ENCODE results near the gene REPIN1.

REPIN1 gene

GRCh38 chr7:150373049-150373801 lies 4.6 kb downstream of the REPIN1 start:
- no peak for DNase-seq (ENCODE audit: low read depth, low spot score)
- H3K27ac ChIP-seq = no peak overlapping the region

- no peak overlapping the region for H3K27ac ChIP-seq
- no peak for DNase-seq (ENCODE audit: low read depth, low spot score)
These were observed 5.4 kb downstream of the REPIN1 start for GRCh38 chr7:150374026-150374425.

GRCh38 chr7:150374472-150374871 lies 5.8 kb downstream of the REPIN1 start:
- no peak for DNase-seq (ENCODE audit: low read depth, low spot score)
- H3K27ac ChIP-seq = no peak overlapping the region

GRCh38 chr7:150375662-150376521 lies 7.3 kb downstream of the REPIN1 start:
- no peak for DNase-seq (ENCODE audit: low read depth, low spot score)
- H3K27ac ChIP-seq = no peak overlapping the region

GRCh38 chr7:150376560-150376959 lies 7.9 kb downstream of the REPIN1 start:
- DNase-seq (ENCODE audit: low read depth, low spot score) = no peak
- H3K27ac ChIP-seq = no peak overlapping the region

GRCh38 chr7:150377196-150377595 lies 8.6 kb downstream of the REPIN1 start:
- H3K27ac ChIP-seq = no peak overlapping the region
- no peak for DNase-seq (ENCODE audit: low read depth, low spot score)

- H3K27ac ChIP-seq = peak overlapping the region; percentile 40
- DNase-seq (ENCODE audit: low read depth, low spot score) = no peak
These were observed 9.0 kb downstream of the REPIN1 start for GRCh38 chr7:150377635-150378034.

GRCh38 chr7:150378115-150378852 lies 9.7 kb downstream of the REPIN1 start:
- DNase-seq (ENCODE audit: low read depth, low spot score) = no peak

GRCh38 chr7:150378853-150379440 lies 10.3 kb downstream of the REPIN1 start, which contains the start of gene ZNF775:
TSS of gene ZNF775 (plus strand) at chr7:150379330. CDS start at chr7:150388471, 9,141 bp downstream.
- peak; percentile 50 for DNase-seq (ENCODE audit: low read depth, low spot score)
- peak within 1 kb of the TSS; percentile 40 for H3K27ac ChIP-seq

More at GRCh38 chr7:150378115-150378852, 9.7 kb downstream of the REPIN1 start:
- H3K27ac ChIP-seq = peak overlapping the region; percentile 40

- DNase-seq (ENCODE audit: low read depth, low spot score) = no peak
- peak overlapping the region; percentile 26 for H3K27ac ChIP-seq
These were observed 11.1 kb downstream of the REPIN1 start for GRCh38 chr7:150379441-150380379.

GRCh38 chr7:150380463-150380862 lies 11.8 kb downstream of the REPIN1 start:
- no peak overlapping the region for H3K27ac ChIP-seq
- DNase-seq (ENCODE audit: low read depth, low spot score) = no peak

- DNase-seq (ENCODE audit: low read depth, low spot score) = no peak
These were observed 12.5 kb downstream of the REPIN1 start for GRCh38 chr7:150381096-150381495.

GRCh38 chr7:150381785-150382122 lies 13.1 kb downstream of the REPIN1 start:
- H3K27ac ChIP-seq = no peak overlapping the region

More at GRCh38 chr7:150381096-150381495, 12.5 kb downstream of the REPIN1 start:
- no peak overlapping the region for H3K27ac ChIP-seq

GRCh38 chr7:150382123-150382843 lies 13.7 kb downstream of the REPIN1 start:
- DNase-seq (ENCODE audit: low read depth, low spot score) = no peak

More at GRCh38 chr7:150381785-150382122, 13.1 kb downstream of the REPIN1 start:
- DNase-seq (ENCODE audit: low read depth, low spot score) = no peak

GRCh38 chr7:150382844-150383225 lies 14.2 kb downstream of the REPIN1 start:
- H3K27ac ChIP-seq = no peak overlapping the region
- no peak for DNase-seq (ENCODE audit: low read depth, low spot score)

More at GRCh38 chr7:150382123-150382843, 13.7 kb downstream of the REPIN1 start:
- no peak overlapping the region for H3K27ac ChIP-seq

GRCh38 chr7:150383710-150384397 lies 15.2 kb downstream of the REPIN1 start:
- DNase-seq (ENCODE audit: low read depth, low spot score) = no peak
- H3K27ac ChIP-seq = no peak overlapping the region

GRCh38 chr7:150384406-150385301 lies 16.0 kb downstream of the REPIN1 start:
- no peak overlapping the region for H3K27ac ChIP-seq
- DNase-seq (ENCODE audit: low read depth, low spot score) = no peak

All from epithelial cell of prostate (primary cell).